NCI-H446 treated with DMSO at 0.1 percent for 48 hours (cell line): Measurements from ENCODE around the gene FLAD1.

Source experiments
- DNase-seq: peaks from one replicate; lab custom pipeline; 2025; lab: John Stamatoyannopoulos, UW

FLAD1 gene

DNA sequence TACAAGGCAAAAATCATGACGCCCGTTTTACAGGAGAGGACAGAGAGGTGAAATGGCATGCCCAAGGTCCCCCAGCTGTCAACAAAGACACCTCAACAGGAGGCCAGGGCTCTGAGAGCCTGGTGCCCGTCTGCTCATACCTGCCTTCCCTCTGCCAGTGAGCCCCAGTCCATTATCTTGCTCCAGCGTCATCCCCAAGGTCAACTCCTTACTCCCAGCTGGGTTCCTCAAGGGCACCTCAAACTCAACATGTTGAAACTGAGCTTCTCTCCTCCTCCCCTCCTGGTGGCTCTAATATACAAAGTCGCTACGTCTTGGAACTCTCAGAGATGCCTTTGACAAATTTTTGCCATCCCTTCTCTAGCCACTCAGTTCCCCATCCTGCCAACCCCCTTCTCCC lies 30.5 kb upstream of the FLAD1 start:
- DNase-seq, result no peak

DNA sequence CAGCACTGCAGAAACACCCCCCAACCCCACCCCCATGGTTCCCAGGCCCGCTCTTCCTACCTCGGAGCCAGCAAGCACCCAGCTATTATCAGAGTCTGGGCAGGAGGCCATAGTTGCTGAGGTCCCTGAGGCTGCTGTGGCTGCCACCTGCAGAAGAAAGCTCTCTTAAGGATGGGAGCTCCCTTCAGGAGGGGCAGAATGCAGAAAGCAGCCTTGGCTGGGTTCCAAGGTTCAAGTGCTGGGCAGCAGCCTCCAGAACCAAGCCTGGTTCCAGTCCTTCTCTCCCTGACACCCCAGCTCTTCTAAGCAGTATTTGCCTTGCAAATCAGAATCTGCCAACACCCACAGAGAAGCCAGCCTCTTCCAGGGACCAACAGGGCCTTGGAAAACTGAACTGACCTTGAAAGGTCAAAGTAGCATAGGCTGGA lies 29.5 kb upstream of the FLAD1 start:
- DNase-seq, result no peak

GRCh38 chr1:154954541-154954940 lies 28.6 kb upstream of the FLAD1 start:
- no peak for DNase-seq

DNA sequence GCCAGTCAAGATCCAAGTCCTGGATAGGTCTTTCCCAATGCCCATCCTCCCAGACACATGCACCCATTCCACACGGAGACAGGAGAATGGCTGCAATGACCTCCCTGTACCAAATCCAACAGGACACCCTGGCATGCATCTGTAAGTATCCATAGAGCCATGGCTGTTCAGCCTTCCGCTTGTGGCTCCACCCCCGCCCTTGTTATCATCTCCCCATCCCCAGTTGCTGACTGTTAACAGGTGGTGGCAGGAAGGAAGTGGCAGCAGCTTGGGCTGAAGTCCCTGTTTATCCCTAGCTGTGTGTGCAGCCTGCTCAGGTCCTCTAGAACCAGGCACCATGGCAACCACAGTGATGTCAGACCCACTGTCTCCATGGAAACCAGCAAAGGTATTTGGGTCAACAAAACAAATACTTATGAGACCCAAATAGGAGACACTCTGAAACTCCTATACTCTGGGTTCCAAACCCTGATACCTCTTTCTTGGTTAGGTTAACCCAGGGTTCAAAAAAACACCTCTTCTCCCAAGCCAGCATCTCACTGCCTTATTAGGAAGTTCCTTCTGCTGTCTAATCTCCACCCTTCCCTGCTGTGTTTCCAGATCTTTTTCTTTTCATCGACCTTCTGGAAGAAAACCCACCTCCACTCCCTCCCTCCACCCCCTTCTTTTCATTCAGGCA lies 28.0 kb upstream of the FLAD1 start:
- DNase-seq, result no peak

DNA sequence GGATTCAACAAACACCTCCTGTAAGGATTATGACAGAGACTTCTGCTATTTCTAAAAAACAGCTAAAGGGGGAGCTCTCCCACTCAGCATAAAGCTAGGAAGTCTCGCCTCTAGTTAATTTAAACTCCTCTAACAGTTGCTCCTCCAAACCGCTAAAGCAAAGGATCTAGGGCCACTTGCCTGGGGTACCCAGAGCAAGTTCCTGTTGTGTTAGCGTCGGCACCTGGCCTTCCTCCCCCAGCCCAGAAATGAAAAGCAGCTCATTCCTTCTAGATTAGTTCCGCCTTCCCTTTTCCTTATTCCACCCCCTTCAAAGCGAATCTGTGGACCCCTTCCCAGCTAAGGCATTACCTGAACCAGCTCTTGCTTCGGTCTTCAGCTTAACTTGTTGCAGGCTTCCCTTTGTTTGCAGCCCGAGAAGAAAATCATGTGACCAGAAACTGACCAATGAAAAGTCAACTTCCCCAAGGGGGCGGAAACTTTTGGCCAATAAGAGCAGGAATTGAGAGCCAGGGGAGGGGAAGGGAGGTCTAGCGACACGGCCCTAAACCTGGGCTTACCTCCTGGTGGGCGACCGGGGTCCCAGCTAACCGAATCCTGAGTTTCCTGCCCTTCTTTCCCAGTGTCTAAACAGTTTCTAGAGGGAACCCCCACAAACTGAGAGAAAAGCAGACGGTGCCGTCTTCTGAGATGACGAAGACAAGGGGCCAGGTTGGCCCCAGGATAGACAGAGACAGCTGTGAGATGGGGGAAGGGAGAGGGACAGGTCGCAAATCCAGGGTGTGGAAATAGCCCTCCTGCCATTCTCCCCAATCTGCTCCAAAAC lies 27.2 kb upstream of the FLAD1 start, which contains the start of gene PBXIP1:
TSS of gene PBXIP1 (minus strand) at position 382 of the 826 bp plus-strand sequence. CDS start 2,378 bp downstream, outside the sequence.
- peak; percentile 74 for DNase-seq

DNA sequence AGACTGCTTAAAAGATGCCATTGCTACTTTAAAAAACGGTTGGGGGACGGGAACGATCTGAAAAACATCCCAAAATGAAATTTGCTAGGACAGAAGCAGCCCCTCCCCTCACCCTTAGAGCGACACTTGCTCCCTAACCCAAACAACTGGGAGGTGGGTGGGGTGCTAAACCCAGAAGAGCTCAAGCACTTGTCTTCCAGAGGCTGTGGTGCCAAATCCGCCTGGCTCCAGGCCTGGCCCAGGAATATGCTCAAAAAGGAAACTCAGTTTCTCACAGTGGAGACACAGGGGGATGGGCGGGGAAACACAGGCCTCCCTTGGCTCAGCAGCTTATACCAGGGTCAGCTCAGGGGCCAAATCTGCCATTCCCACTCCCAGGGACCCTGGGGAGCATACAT lies 26.6 kb upstream of the FLAD1 start:
- no peak for DNase-seq

DNA sequence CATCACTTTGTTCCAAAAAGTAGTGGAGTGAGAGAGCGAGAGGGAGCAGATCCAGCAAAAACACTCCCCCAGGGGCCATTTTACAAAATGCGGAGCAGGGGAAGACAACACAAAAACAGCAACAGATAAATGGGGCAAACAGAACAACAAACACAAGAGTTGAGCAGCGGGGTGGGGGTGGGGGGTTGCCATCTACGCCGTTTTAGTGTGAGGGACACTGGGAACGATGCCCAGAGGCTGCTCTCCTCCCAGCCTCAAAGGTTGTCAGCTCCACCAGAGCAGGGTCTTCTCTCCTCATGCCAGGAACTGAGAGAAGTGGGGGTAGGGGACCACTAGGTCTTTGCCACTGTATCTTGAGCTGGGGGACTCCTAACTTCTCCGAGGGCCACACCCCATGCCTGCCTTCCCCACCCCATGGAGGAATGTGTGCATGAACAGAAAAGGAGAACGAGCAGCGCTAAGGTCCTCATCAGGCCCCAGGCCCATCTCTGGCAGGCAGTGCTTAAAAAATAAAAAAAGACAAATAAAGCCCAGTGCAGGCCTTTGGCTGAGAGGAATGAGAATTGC lies 26.0 kb upstream of the FLAD1 start:
- no peak for DNase-seq

DNA sequence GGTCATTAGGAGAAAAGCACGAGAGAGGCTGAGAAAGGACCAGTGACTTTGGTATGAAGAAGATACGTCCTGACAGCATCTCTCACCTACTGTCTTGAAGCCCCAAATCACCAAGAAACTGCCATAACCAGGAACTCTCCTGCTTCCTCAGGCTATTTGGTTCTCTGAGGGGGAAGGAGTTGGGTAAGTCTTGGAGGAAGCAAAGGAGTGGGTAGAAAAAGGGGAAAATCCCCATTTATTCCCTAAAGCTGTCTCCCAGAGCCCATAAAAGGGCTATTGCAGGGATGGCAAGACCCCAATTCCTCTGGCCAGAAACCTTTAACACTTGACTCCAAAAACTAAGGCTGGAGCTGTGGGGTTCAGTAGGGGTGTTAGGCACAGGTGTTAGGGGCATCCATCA lies 25.1 kb upstream of the FLAD1 start:
- DNase-seq, result no peak

GRCh38 chr1:154958681-154959425 lies 24.3 kb upstream of the FLAD1 start:
- DNase-seq, result no peak

DNA sequence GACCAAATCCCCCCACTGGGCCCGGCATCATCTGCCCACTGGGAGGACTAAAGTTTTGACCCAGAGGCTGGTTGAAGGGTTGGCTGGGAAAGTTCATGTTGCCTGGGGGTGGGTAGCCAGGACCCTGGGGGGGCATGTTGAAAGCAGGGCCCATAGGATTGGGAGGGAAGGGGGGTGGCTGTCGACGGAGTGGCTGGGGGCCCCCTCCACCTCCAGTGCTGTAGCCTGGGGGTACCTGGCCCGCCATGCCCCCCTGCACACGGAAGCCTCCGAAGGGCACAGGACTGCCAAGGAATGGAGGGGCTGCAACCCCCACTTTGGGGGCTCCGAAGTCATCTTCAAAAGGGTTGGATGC lies 23.7 kb upstream of the FLAD1 start:
- no peak for DNase-seq

- DNase-seq, result no peak
Measured at GRCh38 chr1:154960446-154961136, 22.6 kb upstream of the FLAD1 start.

- peak; percentile 29 for DNase-seq
Measured at GRCh38 chr1:154961207-154962155, 21.7 kb upstream of the FLAD1 start, which contains the start of gene PYGO2. Gene PYGO2 (minus strand): TSS chr1:154961782. CDS start chr1:154961576, 206 bp downstream.

GRCh38 chr1:154962156-154962749 lies 20.9 kb upstream of the FLAD1 start:
- no peak for DNase-seq

GRCh38 chr1:154962795-154963330 lies 20.3 kb upstream of the FLAD1 start:
- DNase-seq, result no peak

- no peak for DNase-seq
Measured at GRCh38 chr1:154963643-154964042, 19.5 kb upstream of the FLAD1 start.

DNA sequence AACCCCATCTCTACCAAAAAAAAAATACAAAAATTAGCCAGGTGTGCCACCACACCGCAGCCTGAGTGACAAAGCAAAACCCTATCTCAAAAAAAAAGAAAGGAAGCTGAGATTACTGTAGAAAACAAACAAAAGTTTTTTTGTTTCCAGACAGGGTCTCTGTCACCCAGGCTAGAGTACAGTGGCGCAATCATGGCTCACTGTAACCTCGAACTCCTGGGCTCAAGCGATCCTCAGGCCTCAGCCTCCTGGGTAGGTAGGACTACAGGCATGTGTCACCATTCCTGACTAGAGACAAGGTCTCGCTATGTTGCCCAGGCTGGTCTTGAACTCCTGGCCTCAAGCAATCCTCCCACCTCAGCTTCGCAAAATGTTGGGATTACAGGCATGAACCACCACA lies 18.8 kb upstream of the FLAD1 start:
- DNase-seq, result no peak

- no peak for DNase-seq
Measured at GRCh38 chr1:154966111-154966510, 17.0 kb upstream of the FLAD1 start.

DNA sequence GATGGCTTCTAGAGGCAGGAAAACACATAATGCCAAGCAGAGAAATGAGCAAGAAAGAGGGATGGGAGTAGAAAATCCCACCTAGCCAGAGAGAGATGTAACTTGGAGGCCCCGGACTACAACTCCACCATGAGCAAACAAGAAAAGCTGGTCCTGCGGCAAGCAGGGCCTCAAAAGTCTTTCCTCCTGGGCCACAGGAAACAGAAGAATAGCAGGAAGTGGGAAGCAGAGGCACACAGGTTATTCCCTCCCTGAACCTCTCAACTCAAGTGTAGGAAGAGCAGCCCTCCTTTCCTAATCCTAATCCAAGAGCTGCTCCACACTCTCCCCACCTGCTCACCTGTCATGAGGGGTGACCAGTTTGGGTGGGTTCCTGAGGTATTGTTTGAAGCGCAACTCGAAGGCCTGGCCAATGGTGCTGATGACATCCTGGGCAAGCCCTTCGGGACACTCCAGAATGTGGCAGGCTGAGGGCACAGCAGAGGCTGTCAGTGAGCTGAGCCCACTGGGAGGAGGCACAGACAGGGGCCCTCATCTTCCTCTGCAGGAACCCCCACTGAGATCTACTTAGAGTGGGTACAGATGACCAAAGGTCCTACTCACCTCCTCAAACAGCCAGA lies 15.7 kb upstream of the FLAD1 start:
- no peak for DNase-seq

GRCh38 chr1:154968731-154969130 lies 14.4 kb upstream of the FLAD1 start:
- DNase-seq, result no peak
